ENCODE data around the gene CCNG2.

CCNG2 gene

DNA sequence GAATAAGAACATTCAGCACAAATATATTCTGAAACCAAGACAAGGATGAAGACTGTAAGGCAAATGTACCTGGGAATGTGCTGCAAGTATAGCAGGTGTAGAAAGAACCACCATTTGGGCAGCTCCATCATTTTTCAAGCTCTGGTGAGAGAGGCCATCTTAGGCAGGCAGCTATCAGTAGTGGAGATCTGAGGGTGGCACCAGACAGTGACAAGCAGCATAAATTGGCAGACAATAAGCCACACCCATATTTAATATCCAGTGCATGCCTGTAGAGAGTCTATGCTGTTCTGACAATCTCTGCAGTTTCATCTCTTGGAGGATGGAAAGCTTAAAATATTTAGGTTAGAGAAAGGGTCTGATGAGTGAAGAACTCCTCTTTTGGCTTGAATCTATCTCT lies 22.5 kb downstream of the CCNG2 start:
- no peak for DNase-seq

DNA sequence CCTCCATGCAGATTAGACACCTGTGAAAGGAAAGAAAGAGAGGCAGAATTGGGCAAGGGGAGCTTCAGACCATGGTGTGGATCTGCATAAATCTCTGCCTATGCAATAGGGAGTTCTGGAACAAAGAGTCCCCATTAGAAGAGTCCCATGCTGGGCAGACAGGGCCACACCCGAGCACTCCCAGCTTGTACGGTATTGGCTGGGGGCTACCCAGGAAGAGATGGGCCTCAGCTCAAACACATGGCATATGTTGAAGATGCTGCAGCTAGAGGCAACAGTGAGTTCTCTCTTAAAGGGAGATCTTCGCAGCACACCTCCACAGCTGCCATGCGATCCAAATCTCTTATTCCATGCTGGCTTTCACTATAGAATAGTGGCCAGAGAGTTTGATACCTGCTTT lies 24.7 kb downstream of the CCNG2 start:
- no peak for DNase-seq

DNA sequence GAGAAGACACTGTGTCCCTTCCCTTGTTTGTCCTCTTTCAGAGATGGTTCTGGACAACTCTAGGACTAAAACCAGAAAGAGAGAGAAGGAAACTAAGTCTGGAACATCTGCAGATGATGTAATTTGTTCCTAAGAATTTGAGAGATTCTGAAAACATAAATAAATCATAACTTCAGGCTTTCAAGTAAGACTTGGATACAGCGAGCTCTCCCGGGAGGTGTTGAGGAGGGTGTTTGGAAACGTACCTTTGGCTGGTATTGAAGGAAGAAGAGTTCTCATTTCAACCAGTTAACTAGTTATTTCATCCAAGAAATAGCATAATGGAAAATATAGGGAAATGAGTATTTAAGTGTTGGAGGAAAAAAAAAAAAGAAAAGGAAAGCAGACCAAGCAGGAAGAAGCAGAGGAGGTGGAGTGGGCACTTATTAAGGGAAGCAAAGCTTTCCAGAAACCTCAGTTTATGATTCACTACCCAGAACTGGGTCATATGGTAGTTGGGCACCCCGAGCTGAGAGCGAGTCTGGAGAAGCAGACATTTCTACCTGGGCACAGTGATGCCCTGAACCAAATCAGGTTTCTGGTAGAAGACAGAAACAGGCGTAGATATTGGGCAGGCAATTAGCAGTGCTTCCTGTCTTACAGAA lies 26.9 kb downstream of the CCNG2 start:
- no peak for DNase-seq

DNA sequence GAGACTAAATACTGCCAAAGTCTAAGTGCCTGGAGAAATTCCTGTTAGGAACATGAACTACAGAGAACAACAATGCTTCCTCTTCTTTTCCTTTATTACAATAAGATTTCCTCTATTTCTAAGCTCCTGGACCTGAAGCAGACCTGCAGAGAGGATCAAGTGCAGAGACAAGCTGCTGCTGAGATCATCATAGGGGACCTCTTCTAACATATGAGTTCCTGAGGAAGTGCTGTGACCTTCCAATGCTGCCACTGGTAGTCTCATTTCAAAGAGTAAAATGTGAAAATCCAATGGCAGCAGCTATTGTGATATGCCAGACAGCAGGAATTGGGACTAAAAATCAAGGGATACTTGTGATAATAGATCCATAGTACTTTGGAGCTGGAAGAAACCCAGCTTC lies 28.0 kb downstream of the CCNG2 start:
- DNase-seq, result no peak

DNA sequence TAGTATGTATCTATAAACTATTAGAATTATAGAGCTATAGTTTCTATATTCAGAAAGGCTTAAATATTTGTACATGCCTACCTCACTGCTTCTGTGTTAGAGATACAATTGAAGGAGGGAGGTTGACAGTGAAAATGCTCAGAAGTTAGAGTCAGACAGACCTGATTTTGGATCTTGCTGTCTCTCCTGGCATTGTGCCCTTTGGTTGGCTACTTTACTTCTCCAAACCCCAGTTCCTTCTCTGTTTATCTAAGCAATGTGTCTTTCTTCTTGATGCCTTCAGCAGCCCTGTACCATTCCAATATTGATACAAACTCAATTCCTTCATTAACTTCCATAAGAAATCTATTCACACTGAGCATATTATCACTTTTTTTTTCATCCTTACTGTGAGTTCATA lies 28.7 kb downstream of the CCNG2 start:
- DNase-seq, result no peak

DNA sequence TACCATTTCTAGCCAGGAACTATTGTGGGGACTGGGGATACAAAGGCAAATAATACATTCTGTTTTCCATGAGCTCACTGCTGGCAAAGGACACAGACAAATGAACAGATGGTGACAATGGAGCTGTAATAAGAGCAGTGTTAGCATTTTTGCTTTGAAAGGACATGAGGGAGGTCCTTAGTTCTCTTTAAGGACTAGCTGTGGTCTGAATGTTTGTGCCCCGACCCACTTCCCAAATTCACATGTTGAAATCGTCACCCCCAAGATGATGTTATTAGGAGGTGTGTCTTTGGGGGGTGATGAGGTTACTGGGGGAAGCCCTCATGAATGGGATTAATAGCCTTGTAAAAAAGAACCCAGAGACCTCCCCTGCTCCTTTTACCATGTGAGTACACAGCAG lies 30.3 kb downstream of the CCNG2 start:
- DNase-seq, result no peak

DNA sequence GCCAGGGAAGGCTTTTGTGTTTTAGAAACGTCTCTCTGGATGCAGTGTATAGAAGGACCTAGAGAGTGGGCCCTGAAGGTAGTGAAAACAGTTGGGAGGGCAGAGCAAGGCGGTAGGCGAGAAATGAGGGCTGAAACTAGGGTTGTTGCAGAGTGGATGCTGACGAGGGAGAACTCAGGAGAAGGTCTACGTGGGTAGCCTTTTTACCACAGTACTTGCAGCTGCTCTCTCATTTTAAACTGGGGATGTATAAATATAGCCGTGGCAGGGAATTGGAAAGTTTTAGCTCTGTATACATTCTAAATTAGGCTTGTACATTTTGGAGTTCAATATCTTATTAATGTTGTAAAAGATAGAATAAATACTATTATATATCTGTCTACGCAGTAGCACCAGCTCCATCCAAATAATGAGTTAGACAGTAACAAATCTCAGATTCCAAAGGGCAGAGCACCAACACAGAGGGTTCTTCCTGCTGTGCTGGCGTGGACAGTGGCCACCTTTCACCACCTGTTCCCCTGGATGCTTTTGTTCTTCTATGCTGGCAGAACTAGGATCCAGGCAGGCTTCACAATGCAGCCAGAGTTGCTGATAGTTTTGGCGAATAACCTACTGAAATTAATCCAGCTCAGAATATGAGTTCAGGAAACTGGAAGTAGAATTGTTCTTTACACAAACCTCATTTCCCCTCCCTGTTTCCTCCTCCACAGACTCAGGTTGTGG lies 31.7 kb downstream of the CCNG2 start:
- no peak for DNase-seq

DNA sequence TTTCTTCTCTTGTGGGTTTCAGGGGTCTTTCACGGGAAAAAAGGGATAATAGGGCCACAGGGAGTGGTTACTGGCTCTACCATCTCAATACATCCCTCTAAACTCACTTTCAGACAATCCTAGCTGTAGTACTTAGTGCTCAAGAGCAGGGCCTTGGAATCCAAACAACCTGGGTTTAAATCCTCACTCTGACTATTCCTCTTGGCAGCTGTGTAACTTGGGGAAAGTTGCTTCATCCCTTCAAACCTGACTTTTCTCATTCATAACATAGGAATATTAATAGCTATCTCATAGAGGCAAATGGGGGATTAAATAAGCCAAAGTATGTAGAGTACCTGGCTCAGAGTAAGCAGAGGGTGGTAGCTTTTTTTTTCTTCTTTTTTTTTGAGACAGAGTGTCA lies 32.4 kb downstream of the CCNG2 start:
- DNase-seq, result no peak

DNA sequence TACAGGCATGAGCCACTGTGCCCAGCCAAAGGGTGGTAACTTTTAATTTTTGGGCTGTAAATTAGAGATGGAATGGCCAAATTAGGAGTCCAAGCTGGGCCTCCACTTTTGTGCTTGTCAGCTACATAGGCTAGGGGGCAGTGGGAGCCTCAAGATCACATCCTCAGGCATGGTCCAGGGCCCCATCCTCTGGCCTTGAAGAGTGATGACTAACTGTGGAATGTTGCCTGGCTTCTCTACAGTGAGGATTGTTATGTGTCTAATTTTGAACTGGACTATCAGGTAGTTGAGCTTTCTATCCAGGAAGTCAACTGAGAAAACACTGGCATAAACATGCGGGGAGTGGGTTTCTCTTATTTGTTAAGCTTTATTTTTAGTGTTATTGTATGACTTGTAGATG lies 33.0 kb downstream of the CCNG2 start:
- no peak for DNase-seq

DNA sequence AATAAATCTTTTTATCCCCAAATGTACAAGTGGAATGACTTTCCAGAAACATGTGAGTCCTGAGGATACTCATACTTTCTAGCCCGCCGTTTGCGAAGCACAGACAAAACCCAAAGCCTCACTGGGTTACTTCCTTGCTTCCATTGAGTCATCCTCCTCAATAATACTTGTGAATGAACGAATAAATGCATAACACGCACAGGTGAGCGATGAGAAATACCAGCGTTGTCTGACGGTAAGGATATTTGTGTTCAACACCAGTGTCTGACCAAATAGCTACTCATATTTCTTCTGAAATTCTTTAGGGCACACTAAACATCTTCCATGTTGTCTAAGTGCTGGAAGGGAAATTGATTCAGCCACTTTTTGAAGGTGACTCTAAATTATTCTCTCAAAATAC lies 36.0 kb downstream of the CCNG2 start:
- no peak for DNase-seq

DNA sequence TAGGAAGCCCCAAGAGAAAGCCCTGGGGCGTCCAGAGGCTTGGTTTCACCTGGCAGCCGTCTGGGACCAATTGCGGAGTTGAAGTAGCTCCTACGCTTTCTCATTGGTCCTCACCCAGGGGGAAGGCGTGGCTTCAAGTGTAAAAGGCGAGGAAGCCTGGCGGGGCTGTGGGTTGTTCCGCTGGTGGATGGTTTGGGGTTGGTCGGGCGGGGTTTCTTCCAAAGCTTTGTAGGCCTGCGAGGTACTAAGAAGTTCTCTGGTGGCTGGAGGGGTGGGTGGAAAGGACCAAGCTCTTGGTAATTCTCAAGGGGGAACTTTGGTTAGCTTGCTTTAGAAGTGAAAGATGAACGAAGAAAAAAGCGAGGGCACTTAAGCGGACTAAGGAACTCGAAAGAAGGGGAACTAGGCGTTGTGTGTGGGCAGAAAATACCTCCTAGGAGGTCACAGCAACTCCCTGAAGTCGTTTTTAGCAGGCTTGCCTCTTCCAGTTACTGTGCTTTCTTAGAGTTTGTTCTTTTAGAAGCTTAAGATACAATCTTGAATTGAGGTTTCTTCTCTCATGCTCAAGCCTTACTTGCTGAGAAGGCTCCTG lies 36.6 kb downstream of the CCNG2 start:
- peak; percentile 83 to 86 for DNase-seq

DNA sequence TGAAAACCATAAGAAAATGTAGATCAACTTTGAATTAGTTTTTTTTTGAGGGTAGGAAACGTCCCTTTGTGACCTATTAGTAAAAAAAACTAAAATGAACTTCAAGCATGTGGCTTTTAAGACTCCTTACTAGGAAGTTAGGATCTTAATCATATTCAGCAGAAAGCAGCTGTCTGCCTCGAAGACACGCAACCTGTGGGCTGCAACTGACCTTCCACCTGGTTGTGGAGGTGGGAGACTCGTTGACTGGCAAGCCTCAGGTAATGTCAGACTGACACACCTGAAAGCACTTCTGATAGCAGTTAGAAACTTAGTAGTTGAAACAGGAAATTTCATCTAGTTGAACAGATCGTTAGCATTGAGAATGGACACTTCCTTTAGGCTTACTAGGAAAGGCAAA lies 37.4 kb downstream of the CCNG2 start:
- DNase-seq, result no peak

DNA sequence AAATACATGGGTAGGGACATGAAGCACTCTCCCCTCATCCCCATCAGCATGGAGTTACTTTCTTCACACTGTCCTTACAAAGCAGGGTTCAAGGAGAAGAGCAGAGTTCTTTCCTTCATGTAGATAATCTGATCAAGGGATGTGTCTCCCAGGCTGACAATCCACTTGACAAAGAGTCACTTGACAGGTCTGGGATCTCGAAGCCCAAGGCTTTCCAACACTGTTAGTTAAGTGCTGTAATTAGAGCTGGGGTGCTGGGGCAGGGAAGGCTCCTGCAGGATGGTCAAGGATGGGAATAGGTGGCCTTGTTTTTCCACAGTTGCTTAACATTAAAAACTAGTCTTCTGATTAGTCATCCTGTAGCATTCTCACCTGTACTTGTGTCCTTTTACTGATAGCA lies 38.0 kb downstream of the CCNG2 start:
- no peak for DNase-seq

DNA sequence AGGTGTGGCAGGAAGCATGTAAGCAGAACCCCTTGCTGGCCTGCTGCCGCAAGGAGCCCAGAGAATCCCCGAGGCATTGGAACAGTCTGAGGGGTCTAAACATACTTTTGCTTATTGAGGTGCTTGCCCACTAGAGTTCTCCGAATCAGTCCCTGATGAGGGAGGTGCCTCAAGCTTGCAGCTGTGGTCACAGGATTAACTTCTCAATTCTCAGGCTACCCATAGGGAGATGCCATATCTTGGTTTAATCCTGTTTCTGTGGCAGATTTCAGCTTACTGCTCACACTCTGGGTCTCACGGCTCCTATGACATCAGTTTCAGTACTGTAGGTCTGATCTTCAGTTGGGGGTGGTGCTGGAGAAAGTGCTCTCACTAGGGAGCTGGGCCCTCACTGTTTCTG lies 39.9 kb downstream of the CCNG2 start:
- DNase-seq, result peak; percentile 14 to 26

DNA sequence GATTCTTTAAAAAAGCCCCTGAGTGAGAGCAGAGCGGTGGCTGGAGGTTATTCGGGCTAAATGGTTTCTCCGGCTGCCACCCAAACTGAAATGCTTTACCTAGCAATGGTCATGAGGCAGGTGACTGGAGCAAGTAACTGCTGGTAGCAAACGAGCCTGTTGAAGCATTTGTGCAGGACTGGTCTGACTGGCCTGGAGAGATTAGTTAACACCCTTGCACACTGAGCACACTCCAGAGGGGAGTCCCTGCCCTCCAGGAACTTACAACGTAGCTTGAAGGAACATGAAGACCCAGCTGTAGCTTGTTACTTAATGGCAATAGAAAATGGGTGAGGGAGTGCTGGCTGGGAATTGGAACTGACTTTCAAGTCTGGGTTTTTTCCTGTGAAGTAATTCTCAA lies 40.4 kb downstream of the CCNG2 start:
- no peak for DNase-seq

DNA sequence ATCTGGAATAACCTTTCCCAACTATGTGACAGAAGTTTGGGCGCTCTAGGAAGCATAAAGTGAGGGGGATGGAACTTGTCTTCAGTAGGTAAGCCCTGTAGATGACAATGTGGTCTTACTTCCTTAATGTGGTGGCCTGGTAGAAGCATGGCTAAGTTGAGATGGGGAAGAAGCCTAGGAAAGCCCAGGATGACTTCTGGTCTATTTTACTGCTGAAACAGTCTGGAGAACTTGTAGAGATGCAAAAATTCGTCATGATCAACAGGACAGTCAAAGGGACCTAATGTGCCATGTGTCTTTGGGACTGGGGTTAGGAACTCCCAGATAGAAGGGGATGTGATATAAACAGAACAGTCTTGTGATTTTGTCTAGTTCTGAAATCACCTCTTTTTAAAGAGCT lies 40.8 kb downstream of the CCNG2 start:
- DNase-seq, result no peak

DNA sequence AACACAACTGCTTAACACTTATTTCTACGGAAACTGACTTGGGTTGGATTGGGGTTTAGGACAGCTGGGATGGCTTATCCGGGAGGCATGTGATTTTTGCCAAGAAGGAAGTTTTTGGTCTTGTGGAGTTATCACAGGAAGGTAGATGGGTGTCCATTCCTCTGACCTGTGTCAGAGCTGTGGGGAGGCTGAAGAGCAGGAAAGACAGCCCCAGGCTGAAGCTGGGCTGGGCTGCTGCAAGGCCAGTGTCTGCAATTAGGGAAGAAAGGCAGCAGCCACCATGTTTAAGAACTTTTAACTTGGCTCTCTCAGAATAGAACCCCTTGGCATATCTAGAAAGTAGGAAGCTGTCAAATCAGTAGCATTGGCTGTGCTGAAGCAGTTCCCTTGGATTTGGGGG lies 42.3 kb downstream of the CCNG2 start:
- no peak for DNase-seq

DNA sequence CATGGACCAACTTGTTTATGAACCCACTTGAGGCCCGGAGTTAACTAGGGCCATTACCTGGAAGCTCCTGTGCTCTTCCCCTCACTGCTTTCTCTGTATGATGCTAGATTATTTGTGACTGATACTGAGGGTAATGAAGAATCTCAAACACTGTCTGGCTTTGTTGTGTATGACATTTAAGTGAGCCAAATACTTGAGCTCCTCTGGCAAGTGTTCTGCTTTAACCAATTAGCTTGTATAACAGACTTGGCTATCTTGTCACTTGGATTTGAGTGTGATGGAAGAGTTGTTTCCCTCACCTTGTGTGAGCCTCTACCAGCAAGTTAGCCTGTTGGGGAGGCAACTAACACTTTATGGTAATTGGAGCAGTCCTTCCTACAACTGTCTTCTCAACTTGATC lies 42.7 kb downstream of the CCNG2 start:
- DNase-seq, result no peak

DNA sequence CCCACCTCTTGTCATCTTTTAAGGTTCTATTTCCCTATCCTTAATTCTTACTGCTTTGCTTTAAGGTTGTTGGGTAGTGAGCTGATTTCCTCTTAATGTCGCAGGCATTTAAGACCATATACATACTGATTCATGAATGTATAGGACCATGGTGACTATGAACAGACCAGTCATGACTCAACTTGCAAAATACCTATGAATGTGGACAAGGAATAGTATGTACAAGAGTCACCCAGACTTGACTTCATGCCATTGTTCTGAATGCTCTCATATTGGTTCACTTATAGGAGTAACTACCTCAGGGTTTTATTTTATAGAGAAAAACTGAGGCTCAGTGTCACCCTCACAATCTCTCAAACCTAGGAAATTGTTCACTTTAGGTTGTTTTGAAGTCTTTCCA lies 44.3 kb downstream of the CCNG2 start:
- no peak for DNase-seq

DNA sequence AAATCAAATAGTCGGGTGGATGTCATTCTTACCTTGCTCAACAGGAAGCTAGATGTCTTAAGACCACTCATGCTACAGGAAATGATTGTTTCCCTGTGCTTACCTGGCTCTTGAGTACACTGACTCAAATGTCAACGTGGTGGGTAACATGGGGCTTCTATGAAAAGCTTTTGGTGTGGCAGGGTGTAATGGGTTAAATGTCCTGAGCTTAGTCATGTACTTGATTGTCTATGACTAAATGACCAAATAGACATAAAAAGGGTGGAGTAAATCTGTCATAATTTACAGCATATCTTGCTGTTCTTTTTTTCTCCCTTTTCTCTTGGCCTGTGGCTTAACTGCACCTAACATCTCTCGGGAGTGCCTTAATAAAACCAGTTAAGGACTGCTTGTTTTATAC lies 44.9 kb downstream of the CCNG2 start:
- DNase-seq, result no peak

DNA sequence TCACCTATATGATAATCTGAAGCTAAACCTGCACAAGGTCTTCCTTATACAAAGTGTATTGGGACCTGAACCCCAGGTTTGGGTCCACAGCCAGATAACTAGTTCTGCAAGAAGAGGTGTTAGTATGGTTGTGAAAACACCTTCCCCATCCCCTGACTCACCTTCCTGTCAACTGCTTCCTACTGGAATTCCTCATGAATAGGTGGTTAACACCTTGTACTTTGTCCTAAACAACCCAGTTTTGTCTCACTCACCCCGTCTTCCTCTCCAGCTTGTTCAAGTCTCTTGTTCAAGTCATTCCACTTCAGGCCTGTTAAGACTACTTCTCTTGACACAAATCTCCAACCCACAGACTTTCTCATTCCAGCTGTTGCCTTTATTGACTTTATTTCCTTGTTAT lies 45.5 kb downstream of the CCNG2 start:
- DNase-seq, result no peak

DNA sequence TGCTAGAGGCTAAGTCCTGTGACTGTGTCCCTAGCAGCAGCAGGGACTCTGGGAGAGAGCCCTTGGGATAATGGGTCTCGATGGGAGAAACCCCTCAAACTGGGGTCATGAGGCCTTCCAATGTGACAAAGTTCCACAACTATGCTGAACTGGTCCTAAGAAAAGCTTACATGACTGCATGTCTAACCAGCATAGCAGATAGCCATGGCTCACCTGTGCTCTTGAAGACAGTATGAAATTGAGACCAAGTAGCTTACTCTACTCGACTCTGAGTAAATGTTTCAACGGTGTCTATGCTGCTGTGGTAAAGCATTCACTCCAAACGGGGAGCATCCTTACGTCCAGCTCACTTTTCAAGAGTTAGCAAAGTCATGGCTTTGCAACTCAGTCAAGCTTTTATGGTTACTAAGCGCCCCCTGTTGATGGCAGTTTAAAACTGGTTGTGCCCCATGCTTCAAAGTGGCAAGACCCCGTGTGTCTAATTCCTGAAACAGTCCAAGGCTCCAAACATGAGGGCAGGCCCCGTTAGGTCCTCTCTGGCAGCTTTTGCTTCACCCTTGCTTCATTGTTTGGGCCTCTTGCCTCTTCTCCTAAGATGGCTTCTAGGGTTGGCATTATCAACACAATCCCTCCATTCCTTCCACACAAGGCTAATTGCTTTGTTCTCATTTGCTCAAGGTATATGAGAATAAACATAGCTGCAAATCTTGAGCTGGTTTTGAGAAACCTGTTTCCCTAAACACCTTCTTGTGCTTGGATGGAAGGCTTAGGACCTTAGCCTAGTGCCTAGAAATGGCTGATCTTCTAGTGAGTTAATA lies 46.6 kb downstream of the CCNG2 start:
- DNase-seq, result peak; percentile 70 to 77

DNA sequence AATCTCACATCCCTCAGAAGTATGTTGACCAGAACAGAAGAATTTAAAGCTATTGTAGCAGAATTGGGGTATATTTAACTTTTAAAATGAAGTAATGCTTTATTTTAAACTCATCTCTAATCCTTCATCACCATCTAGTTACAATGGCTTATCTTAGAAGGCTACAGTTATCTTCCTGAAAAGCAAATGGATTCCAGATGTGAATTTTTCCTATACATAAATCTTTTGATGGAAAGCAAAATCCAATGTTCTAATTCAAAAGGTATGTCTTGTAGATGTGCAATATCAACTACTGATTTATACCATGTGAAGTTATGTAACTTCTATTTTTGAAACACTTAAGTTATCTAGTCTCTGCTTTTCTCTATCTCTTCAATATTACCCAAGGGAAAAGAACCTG lies 47.6 kb downstream of the CCNG2 start:
- no peak for DNase-seq

DNA sequence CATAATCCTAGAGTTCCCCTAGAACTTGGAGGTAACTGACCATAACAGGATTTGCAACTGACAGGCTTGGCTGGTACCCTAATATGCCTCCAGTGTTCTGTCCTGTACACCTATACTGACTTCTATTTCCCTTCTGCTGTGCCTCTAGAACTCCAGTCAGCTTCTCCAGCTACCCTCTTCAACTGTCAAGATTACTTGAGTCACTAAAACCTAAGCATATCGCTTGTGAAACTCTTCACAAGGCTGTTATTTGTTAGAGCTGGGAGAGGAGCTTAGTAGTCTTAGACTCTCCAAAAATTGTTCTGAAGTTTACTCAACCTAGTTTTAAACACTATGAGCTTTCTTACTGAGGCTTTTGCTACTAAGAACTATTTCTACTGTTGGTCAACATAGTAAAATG lies 52.0 kb downstream of the CCNG2 start:
- DNase-seq, result no peak

Data from CD4-positive, alpha-beta T cell treated with Interleukin-1 beta for 1 hour (primary cell).